LNCaP clone FGC (cell line): ENCODE results near the gene TTC21A.

Experiments
- DNase-seq: peaks from one replicate; pipeline ENCODE4 v3.0.0-alpha.2; 2011; ENCODE audit warnings: low read depth
- H3K4me3 ChIP-seq: 2 replicates; pipeline ENCODE4 v1.5.1; 2011; ENCODE audit warnings: mild to moderate bottlenecking, low read depth, low read length, control low read depth
- TF ChIP-seq, protein P1 (sequence below): IDR thresholded peaks from 2 replicates; pipeline ENCODE4 v1.5.1; 2012; ENCODE audit warnings: mild to moderate bottlenecking; ENCODE audit not compliant: control insufficient read depth, insufficient read depth; ENCODE audit errors: extremely low read depth

Gene TTC21A

GRCh38 chr3:39108200-39108710 is 775 bp downstream of the TTC21A start:
- peak overlapping the region; percentile 99 for H3K4me3 ChIP-seq
- no peak for DNase-seq
- TF ChIP-seq, protein P1, sequence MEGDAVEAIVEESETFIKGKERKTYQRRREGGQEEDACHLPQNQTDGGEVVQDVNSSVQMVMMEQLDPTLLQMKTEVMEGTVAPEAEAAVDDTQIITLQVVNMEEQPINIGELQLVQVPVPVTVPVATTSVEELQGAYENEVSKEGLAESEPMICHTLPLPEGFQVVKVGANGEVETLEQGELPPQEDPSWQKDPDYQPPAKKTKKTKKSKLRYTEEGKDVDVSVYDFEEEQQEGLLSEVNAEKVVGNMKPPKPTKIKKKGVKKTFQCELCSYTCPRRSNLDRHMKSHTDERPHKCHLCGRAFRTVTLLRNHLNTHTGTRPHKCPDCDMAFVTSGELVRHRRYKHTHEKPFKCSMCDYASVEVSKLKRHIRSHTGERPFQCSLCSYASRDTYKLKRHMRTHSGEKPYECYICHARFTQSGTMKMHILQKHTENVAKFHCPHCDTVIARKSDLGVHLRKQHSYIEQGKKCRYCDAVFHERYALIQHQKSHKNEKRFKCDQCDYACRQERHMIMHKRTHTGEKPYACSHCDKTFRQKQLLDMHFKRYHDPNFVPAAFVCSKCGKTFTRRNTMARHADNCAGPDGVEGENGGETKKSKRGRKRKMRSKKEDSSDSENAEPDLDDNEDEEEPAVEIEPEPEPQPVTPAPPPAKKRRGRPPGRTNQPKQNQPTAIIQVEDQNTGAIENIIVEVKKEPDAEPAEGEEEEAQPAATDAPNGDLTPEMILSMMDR: no peak

GRCh38 chr3:39109086-39109485 is 1.6 kb downstream of the TTC21A start:
- TF ChIP-seq, protein P1: no peak
- DNase-seq: no peak
- no peak overlapping the region for H3K4me3 ChIP-seq

DNA sequence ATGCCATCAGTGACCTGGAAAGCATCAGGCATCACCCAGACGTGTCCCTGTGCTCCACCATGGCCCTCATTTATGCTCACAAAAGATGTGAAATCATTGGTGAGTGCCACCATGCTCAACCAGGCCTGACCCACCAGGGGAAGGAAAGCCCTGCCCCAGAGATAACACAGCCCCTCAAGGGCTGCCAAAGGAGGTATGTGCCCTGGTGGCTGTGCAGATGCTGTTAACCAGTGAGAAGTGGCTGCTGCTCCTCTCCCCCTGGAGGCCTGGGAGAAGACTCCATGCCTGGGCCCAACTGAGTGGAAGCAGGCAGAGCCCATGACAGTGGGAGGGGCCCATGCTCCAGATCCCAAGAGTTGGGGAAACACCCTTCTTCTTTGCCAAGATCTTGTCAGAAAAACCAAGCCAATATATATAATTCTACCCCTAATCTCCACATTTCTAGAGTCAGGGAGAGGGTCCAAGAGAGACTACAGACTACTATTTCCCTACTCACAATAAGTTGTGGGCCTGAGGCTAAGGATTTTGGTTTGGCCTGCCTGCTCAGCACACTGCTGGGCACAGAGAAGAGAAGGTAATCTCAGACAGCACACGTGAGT is 2.7 kb downstream of the TTC21A start:
- TF ChIP-seq, protein P1: no peak
- H3K4me3 ChIP-seq: no peak overlapping the region
- no peak for DNase-seq

DNA sequence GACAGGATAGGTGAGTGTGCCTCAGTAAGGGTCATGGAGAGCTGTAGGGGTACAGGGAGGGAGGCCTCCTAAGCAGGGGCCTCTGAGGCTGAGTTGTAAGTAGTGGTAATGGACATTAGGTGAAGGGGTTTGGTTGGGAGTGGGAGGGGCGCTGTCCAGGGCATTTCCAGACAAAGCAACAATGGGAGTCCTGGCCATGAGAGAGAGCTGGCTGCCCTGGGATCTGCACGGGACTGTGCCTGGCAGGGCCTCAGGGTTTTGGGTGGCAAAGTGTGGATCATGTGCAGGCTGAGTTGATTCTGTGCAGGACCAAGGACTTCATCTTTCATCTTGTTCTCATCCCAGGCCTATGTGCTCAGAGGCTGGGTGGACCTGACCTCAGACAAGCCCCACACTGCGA is 4.6 kb downstream of the TTC21A start:
- TF ChIP-seq, protein P1: no peak
- H3K4me3 ChIP-seq: no peak overlapping the region
- DNase-seq: no peak

GRCh38 chr3:39112535-39112934 is 5.1 kb downstream of the TTC21A start:
- TF ChIP-seq, protein P1: no peak

DNA sequence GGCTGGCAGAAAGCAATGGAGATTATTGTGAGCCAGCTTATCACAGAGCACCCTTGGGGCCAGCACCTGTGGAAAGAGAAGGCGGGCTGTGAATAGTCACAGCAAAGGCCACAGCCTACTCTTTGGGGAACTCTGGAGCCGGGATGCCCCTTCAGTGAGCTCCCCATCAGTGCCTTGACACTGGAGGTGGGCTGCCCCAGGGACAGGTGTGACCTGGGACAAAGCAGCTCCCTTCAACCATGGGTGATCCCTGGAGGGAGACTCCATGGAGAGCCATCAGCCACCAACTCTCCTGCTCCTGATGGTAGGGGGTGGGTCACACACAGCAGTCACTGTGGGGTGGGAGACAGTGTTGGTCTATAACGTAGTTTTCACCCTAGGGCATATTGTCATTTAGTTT is 5.8 kb downstream of the TTC21A start:
- no peak for DNase-seq
- TF ChIP-seq, protein P1: no peak
- H3K4me3 ChIP-seq: no peak overlapping the region

More at GRCh38 chr3:39112535-39112934, 5.1 kb downstream of the TTC21A start:
- no peak overlapping the region for H3K4me3 ChIP-seq
- DNase-seq: no peak

DNA sequence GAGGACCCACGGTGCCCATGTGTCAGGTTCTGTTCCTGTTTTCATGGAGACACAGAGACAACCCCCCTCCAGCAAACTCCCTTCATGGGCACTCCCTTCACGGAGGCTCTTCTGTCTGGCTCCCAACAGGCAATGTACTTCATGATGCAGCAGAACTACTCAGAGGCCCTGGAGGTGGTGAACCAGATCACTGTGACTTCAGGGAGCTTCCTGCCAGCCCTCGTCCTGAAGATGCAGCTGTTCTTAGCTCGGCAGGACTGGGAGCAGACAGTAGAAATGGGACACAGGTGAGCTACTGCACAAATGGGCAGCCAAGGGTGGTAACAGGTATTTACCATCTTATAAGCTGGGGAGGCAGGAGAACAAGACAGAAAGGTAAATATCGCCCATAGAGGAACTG is 7.0 kb downstream of the TTC21A start:
- no peak for DNase-seq
- H3K4me3 ChIP-seq: no peak overlapping the region
- TF ChIP-seq, protein P1: no peak
